ENCODE data around the gene SCFD2. TPM values are rescaled to one million over a fixed set of nuclear protein-coding genes. Genes with fewer than 3 reads are reported as not detected.
"Not testable (repeated sequence)": the region's sequence is repeated elsewhere in the genome, so short reads cannot be mapped to it uniquely, and the experiment has no call there.

The SCFD2 gene
- polyA plus RNA-seq, 3 donors = 12.8 to 14.7 (median 14.5) TPM

DNA sequence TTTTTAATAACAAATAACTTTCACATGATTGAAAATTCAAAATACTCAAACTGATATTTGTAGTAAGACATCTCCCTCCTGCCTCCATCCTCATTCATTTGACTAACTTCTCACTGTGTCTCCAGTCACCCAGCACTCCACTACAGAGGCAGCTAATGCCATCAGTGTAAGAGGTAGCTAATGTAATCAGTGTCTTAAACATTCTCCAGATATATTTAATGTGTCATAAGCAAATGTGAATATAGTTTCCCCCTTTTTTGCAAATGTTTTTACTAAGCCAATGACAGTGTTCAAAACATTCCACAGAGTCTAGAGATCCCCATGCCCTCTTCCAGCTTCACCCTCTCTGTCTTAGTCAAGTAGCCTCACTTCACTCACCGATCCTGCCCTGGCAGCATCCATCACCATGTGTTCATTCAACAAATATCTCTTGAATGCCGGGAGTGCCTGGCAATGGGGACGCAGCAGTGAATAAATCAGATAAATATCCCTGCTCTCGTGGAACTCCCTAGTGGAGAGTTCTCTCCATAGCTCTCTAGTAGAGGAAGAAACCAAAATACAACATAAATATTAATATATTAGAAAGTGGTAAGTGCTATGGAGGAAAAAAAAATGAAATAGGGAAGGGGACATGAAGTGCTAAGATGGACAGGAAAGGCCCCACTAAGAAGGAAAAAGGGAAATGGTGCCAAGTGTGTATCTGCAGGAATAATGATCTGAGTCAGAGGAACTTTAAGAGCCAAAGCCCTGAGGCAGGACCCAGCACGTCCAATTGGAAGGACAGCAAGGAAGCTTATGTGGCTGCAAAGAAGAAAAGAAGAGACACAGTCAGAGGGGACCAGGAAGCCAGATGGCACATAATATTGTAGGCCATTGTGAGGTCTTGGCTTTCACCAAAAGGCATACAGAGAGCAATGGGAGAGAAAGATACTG lies 18.7 kb downstream of the SCFD2 start:
- DNase-seq (ENCODE audit: low read depth in 3 of 3, low spot score in 2 of 3) = no peak

DNA sequence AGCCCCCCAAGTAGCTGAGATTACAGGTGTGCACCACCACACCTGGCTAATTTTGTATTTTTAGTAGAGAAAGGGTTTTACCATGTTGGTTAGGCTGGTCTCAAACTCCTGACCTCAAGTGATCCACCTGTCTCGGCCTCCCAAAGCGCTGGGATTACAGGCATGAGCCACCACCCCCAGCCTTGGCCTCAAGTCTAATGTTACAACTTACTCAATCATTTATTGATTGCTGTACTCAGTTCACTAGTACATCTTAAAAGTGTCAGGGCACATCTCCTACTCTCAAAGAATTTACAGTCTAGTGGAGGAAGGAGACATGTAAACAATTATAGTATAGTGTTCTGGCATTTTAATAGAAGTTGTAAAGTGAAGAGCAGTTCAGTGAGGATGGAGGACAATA lies 19.5 kb downstream of the SCFD2 start:
- not testable (repeated sequence) for DNase-seq (ENCODE audit: low read depth in 3 of 3, low spot score in 2 of 3)

DNA sequence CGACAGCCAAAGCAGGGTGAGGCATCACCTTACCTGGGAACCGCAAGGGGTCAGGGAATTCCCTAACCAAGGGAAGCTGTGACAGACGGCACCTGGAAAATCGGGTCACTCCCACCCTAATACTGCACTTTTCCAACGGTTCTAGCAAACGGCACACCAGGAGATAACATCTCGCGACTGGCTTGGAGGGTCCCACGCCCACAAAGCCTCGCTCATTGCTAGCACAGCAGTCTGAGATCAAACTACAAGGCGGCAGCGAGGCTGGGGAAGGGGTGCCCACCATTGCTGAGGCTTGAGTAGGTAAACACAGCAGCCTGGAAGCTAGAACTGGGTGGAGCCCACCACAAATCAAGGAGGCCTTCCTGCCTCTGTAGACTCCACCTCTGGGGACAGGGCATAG lies 25.7 kb downstream of the SCFD2 start:
- DNase-seq (ENCODE audit: low read depth in 3 of 3, low spot score in 2 of 3) = not testable (repeated sequence)

GRCh38 chr4:53334916-53335315 lies 30.9 kb downstream of the SCFD2 start:
- DNase-seq (ENCODE audit: low read depth in 3 of 3, low spot score in 2 of 3) = not testable (repeated sequence)

DNA sequence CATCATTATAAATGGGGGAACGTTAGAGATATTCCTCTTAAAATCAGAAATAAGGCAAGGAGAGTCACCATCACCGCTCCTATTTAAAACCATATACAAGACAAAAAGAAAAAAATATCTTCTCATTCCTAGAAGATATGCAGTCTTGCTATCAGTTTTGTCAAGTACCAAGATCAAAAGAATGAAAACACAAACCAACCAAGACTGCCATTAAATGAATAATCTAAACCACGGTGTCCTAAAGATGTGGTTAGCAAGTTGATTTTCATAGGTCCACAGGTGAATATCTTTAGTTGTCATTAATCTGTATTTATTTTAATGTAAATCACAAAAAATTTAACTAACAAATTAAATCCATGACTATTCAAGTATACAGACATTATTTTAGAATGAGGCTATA lies 39.3 kb downstream of the SCFD2 start:
- no peak for DNase-seq (ENCODE audit: low read depth in 3 of 3, low spot score in 2 of 3)

DNA sequence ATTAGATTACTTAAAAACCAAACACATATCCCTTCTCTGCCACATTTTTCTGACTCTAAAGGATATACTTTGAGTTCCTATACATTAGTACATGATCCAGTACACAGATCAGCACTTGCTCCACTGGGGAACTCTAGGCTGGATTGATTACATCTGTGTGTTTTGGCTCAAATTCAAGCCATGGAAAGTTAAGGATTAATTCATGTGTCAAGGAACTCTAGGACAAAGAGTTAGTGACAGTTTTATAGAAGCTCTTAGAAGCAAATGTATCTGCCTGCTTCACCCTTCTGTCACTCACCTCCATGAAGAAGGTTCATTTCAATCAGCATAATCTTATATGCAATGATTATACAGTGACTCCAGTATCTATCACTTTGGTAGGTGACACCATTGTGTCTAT lies 43.2 kb downstream of the SCFD2 start:
- no peak for DNase-seq (ENCODE audit: low read depth in 3 of 3, low spot score in 2 of 3)

DNA sequence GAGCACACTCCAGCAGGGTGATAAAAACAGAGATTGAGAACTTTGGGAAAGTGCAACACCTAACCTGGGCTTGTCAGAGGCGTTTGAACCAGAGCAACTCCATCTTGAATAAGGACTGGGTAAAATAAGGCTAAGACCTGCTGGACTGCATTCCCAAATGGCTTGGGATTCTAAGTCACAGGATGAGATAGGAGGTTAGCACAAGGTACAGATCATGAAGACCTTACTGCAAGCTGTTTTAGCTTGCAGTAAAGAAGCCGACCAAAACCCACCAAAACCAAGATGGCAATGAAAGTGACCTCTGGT lies 43.9 kb downstream of the SCFD2 start:
- no peak for DNase-seq (ENCODE audit: low read depth in 3 of 3, low spot score in 2 of 3)

DNA sequence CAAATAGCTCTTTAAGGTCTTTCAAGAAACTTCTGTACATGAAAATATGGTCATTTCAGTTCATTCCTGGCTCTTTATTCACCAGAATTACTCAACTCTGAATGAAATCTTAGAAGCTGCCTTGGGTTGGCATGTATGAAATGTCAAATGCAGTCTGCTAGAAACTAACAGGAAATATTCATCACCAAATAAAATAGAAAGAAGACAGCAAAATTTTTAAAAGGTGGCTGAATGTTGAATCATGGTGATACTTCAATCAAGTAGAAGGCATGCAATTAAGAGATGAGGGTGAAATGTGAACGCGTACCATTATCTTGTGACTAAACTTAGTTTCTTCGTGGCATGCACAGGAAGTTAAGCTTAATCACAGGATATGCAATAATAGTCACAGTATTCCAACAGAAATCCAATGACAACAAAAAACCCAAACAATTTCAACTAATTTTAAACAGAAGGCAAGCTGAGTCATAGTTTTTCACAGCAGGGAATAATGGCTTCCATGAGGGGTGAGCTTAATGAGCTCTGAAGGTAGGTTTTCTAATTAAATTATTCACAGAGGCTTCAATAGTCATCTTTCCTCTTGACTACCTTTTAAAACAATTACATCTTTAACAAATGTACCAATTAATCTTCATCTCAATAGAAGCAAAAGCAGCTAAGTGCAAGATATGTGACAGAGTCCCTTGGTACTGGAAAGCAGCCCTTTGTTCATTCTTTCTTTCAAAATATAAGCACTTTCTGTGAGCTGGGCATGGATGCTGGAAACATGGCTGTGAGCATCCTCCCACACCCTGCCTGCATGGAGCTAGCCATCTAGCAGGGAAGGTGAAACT lies 44.5 kb downstream of the SCFD2 start:
- no peak for DNase-seq (ENCODE audit: low read depth in 3 of 3, low spot score in 2 of 3)

DNA sequence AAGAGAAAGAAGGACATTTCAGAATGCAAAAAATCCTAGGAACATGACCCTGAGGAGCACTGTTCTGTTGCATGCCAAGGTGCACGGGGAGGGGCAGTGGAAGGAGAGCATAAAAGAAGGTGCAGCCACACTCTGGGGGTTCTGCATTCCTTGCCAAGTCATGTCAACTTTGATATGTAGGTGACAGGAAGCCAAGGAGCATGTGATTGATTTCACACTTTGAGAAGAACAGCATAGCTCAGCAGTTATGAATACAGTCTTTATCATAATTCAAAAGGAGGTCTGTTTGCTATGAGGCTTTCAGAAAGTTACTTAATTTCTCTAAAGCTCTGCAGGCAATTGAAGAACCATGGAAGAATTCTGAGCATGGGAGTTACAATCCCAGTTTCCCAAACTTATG lies 50.6 kb downstream of the SCFD2 start:
- DNase-seq (ENCODE audit: low read depth in 3 of 3, low spot score in 2 of 3) = no peak

GRCh38 chr4:53314252-53314651 lies 51.6 kb downstream of the SCFD2 start:
- DNase-seq (ENCODE audit: low read depth in 3 of 3, low spot score in 2 of 3) = no peak

- DNase-seq (ENCODE audit: low read depth in 3 of 3, low spot score in 2 of 3) = no peak
These were observed 52.4 kb downstream of the SCFD2 start for GRCh38 chr4:53313510-53313909.

- DNase-seq (ENCODE audit: low read depth in 3 of 3, low spot score in 2 of 3) = no peak
These were observed 56.4 kb downstream of the SCFD2 start for GRCh38 chr4:53309321-53310040.

- no peak for DNase-seq (ENCODE audit: low read depth in 3 of 3, low spot score in 2 of 3)
These were observed 57.8 kb downstream of the SCFD2 start for GRCh38 chr4:53307819-53308780.

DNA sequence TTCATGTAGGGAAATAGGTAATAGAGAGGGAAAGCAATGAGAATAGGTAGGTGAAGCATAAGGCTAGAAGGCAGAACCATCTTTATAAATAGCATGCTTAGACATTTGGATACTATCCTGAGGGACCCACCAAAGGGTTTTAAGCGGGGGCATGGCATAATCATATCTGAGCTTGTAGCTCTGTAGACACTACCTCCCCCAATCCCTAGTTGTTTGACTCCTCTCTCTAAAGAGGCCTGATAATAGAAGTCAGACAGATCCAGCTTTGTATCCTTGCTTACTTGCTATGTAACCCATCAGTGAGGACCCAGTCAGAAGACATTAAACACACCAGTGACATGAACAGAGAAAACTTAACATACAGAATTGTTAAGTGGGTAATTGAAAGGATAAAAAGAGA lies 58.7 kb downstream of the SCFD2 start:
- DNase-seq (ENCODE audit: low read depth in 3 of 3, low spot score in 2 of 3) = no peak

DNA sequence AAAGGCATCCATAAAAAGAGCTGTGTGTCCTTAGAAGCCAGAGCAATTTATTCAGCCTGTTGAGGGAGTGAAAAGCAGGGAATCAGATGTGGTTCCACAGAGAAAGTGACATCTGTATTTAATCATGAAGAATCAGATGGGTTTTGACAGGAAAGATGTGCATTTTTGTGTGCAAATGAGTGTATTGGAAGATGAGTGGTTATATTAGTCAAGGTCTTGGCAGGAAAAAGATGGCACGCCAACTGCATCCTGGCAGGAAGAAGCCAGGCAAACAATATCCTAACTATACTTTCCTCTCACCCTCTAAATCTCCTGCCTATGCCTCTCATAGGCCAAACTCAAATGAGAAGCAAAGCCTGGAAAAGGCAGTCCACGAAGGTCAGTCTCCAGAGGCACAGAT lies 59.1 kb downstream of the SCFD2 start:
- DNase-seq (ENCODE audit: low read depth in 3 of 3, low spot score in 2 of 3) = no peak

DNA sequence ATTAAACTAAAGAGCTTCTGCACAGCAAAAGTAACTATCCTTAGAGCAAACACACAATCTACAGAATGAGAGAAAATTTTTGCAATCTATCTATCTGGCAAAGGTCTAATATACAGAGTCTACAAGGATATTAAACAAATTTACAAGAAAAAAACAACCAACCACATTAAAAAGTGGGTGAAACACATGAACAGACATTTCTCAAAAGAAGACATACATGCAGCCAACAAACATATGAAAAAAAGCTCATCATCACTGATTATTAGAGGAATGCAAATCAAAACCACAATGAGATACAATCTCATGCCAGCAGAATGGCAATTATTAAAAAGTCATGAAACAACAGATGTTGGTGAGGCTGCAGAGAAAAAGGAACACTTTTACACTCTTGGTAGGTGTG lies 73.7 kb downstream of the SCFD2 start:
- DNase-seq (ENCODE audit: low read depth in 3 of 3, low spot score in 2 of 3) = not testable (repeated sequence)

DNA sequence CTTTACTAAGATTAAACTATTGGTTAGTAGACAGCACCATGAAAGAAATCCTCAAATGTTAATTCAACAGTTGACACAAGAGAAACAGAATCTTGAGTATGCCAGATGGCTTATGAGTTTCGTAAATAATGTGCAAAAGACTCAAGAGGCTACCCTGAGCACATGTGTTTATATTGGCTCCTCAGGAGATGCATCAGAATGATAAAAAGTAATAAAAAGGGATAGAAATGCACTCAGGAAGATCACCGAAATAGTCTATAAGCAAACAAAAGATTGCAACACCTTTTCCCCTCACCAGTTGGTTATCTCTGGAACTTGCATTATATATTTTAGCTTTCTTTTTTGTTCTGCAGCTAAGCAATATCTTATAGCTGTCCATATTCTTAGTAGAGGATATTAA lies 84.4 kb downstream of the SCFD2 start:
- no peak for DNase-seq (ENCODE audit: low read depth in 3 of 3, low spot score in 2 of 3)

GRCh38 chr4:53280846-53281245 lies 85.0 kb downstream of the SCFD2 start:
- no peak for DNase-seq (ENCODE audit: low read depth in 3 of 3, low spot score in 2 of 3)

GRCh38 chr4:53274609-53275268 lies 91.1 kb downstream of the SCFD2 start:
- DNase-seq (ENCODE audit: low read depth in 3 of 3, low spot score in 2 of 3) = no peak

GRCh38 chr4:53273726-53274125 lies 92.1 kb downstream of the SCFD2 start:
- no peak for DNase-seq (ENCODE audit: low read depth in 3 of 3, low spot score in 2 of 3)
